GM11168 (cell line): ENCODE results near the gene EIF5.

ENCODE experiments used
- in situ Hi-C: fragments of 300-500 bp; cut with MboI; formaldehyde crosslinking; loops from one replicate; pipeline ENCODE4 v1.12.0; 2022; ENCODE audit warnings: low sequenced_read_pairs; ENCODE audit not compliant: unreplicated experiment

EIF5 gene

DNA sequence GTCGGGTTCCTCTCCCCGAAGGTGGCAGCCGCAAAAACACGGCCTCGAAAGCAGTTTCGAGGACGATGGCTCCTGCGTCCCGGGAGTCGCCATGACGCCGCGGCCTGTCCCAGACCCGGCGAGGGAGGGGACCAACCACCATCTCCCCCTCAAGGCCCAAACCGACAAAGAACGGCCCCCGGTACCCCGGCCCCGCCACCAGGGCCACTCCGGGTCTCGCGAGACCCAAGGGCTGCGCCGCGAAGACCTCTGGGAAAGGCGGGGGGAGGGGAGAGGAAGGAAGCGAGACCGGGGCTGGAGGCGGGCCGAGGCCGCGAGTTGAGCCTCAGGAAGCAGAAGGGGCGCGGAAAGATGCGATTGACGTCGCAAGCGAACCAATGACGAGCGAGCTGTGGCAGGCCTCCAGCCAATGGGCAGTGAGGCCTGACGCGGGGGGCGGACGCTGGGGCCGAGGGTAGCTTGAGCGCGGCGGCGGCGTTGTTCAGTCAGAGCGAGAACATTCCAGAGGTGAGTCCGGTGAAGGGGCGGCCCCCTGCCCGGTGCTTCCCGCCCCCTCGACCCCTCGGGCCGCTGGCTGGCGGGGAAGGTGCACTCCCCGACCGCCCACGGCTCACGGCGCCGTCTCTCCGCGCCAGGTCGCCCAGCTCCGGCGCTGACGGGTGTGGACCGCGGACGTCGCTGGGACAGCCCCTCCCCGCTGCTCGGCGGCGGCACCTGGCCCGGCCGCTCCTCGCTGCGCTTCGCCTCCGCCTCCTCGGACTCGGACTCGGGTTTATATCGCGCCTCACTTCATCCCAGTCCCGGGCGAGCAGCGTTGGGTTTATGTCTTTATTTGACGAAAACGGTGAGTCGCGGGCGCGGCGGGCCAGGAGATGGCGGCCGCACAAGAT is at the start of gene EIF5:
EIF5 (plus strand) TSS at position 484 of the 890 bp plus-strand sequence. CDS start 1,624 bp downstream, outside the sequence.
- in situ Hi-C loops, result no loop called here

DNA sequence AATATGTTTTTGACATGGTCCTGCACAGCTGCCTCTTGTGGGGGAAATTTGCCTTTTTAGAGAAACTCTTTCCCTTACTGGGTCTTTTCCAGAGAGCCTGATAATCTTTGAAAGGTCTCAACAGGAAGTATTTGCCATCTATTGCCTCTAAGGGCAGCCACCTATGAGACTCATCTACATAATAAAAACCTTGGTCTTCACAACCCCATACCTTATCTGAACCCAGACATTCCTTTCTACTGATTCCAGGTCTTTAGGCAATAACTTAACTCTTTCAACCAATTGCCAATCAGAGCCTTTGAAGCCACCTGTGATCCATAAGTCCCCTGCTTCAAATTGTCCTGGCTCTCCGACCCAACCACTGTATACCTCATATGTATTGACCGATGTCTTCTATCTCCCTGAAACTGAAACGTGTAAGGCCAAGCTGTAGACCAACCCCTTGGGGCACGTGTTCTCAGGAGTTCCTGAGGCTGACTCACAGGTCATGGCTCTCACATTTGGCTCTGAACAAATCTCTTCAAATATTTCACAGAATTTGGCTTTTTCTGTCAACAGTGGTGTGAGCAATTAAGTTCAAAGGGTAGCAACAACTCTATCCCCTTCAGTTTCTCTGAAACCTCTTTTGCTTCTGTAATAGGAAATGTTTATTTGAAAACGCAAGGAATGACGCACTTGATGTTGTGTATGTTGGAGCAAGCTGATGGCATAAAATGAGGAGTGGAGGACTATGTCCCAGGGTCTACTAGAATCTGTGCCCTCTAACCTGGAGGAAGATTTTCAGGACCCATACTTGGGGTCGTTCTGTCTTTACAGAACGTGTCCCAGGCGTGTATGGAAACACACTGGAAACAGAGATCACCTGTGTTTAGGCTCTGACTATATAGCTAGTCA is 49.2 kb upstream of the EIF5 start:
- in situ Hi-C loops, result loop anchor here (10.0 kb wide), 1 partner anchor 180 kb away; no protein-coding TSS in a partner anchor

DNA sequence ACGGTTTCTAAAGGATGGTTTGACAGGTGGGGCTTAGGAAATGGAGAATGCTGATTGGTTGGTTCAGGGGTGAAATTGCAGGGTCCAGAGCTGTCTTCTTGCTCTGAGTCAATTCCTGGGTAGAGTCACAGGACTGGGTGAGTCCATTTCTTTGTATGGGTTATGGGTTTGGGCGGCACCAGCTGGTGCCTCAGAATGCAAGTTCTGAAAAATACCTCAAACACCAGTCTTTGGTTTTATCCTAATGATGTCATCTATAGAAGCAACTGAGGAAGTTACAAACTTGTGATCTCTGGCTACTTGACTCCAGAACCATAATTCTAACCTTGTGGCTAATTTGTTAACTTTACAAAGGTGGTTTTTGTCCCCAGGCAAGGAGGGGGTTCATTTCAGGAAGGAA is 47.6 kb upstream of the EIF5 start:
- in situ Hi-C loops, result loop anchor here (10.0 kb wide), 1 partner anchor 182 kb away; no protein-coding TSS in a partner anchor

DNA sequence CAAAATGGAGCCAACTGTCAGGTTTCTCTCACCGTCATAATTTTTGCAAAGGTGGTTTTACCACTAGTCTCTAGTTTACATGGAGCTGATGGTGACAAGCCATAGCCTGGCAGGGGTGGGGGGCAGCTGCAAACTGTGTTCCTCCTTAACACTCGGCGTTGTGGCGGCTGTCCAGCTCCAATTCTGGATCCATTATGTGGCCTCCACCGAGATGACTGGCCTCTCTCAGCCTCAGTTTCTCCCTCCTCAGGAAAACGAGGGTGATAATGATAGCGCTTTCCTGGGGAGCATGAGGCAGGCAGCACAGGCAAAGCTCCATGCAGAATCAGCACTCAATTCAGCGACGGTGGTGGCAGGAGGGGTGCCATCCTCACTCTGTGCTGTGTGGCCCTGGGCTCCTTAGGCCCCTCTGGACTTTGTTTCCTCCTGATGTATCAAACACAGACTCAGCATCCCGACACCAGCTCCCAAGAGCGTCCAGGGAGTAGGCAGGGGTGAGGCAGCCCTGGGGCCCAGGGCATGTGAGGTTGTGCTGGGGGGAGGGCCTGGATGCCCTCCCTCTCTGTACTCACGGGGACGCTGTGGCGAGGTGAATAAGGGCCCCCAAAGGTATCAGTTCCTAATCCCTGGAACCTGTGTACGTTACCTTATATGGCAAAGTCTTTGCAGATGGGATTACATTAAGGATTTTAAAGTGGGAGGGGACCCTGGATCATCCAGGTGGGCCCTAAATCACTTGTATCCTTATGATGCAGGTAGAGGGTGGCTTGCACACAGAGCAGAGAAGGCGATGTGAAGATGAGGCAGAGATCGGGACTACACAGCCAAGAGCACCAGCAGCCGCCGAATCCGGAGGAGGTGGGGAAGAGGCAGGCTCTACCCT is 46.8 kb upstream of the EIF5 start:
- in situ Hi-C loops, result loop anchor here (10.0 kb wide), 1 partner anchor 182 kb away; no protein-coding TSS in a partner anchor

DNA sequence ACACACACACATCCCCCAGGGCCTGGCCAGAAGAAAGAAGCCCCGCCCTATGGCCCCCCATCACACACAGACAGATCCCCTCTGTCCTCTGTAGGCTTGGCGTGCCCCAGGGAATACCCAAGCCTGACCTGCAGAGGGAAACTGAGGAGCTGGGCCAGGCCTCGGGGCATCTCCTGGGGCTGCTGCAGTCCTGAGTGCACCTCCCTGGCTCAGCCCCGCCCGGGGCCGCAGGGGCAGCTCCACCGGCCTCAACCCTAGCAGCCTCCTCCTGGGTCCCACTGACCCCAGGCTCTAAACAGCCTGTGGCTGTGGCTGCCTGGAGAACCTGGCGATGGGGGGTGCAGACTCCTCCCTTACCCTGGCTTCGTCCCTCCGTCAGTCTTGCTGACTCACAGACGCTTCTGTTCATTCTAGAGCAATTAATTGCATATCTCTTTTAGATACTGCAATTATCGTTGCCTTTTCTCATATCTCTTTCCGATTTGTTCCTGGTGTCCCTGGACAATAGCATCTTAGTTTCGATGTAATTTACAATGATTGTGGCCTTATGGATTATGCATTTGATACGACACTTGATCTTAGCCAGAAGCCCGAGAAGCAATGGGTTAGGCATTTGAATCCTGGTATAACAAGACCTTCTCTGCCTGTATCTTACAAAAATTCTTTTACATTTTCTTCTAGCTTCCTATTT is 45.8 kb upstream of the EIF5 start:
- in situ Hi-C loops, result loop anchor here (10.0 kb wide), 1 partner anchor 183 kb away; no protein-coding TSS in a partner anchor

DNA sequence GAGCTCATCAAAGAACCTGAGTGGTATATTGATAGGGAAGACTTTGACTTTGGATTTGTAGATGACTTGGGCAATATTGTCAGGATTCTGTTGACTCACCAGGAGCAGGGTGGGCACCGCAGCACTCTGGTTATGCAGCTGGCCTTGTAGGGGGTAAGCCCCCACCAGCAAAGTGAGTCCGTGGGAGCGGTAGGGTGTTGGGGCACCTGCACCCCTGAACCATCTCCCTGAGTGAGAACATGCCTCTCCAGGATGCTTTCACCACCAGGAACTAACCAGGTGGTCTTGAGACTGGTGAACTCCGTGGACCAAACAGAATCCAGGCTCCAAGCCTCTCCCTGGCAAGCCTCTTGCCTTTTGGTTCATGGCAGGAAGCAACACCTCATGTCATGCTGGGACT is 44.0 kb upstream of the EIF5 start:
- in situ Hi-C loops, result no loop called here

DNA sequence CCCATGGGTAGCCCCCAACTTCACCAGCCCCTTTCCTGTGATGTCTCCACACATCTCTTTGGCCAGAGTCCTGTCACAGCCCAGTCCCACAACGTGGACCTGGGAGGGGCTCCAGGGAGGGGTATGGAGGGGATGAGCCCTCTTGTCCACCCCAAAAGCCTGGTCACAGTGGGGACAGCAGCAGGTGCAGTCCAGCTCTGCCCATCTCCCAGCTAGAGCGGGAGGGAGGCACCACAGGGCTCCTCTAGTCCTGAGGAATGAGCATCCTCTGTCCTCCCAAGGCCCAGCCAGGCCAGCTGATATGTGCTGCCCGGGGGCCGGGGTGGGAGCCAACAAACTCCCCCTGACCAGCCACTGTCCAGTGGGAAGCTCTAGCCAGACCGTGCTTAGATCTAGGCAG is 43.5 kb upstream of the EIF5 start:
- in situ Hi-C loops, result no loop called here

DNA sequence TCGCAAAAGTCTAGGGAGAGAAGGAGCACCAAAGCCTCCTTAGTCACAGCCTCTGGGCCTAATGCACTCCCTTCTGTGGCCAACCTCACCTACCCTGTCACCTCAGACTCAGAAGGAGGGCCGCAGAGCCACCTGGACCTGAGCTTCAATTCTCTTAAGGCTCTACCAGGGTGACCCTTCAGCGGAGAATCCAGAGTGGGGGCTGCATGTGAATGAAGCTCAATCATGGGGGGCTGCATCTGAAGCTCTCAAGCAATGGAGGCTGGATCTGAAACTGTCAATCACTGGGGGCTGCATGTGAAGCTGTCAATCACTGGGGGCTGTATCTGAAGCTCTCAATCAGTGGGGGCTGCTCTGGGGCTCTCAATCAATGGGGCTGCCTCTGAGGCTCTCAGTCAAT is 43.1 kb upstream of the EIF5 start:
- in situ Hi-C loops, result no loop called here

DNA sequence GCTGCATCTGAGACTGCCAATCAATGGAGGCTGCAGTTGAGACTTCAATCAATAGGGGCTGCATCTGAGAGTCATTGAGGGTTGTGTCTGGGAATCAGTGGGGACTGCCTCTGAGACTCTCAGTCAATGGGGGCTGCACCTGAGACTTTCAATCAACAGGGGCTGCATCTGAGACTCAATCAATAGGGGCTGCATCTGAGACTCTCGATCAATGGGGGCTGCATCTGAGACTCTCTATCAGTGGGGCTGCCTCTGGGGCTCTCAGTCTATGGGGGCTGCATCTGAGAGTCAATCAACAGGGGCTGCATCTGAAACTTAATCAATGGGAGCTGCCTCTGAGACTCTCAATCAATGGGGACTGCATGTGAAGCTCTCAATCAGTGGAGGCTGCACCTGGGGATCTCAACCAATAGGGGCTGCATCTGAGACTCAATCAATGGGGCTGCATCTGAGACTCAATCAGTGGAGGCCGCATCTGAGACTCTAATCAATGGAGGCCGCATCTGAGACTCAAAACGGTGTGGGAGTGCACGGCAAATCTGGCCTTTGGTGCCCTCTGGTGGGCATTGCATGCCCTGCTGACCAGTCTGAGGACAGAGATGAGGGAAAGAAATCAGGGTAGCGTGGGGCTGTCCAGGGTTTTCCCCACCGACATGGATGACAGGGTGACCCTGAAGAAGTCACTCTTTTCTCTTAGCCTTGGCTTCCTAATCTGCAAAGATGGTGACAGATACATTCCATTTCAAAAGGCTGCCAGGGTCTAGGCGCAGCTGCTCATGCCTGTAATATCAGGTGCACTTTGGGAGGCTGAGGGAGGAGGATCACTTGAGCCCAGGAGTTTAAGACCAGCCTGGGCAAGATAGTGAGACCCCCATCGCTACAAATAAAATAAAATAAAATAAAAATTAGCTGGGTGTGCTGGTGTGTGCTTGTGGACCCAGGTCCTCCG is 41.3 kb upstream of the EIF5 start:
- in situ Hi-C loops, result no loop called here

DNA sequence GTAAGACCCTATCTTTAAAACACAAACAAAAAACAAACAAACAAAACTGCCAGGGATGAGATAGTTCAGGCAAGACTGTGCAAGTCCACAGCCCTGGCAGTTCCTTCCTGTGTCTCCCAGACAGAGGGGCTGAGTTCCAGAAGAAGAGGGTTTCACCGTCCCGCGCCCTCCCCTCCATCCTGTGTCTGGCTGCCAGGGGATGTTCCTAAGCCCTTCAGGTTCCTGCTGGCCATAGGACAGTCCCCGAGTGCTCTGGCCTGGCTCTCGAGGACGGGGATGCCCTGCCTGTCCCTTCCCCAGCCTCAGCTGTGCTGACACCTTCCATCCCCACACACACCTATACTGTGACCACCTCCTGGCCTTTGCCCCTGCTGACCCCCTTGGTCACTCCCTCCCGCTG is 40.6 kb upstream of the EIF5 start:
- in situ Hi-C loops, result no loop called here

DNA sequence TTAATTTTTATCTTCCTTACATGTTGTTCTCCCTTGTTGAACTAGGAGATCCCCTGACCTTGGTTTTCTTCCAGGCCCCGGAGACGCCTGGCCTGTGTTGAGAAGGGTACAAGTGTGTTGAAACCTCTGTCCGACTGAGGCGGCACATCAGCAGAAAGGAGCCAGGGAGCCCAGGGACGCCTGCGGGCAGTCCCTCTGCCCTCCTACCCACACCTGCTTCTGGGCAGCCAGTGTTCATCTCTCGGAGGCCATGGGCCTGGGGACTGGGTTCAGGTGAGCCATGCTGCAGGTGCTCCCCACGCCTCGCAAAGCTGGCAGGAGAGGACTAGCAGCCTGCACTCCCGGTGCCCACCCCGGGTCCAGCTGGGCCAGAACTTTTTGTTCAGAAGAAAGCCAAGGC is 39.9 kb upstream of the EIF5 start:
- in situ Hi-C loops, result no loop called here

DNA sequence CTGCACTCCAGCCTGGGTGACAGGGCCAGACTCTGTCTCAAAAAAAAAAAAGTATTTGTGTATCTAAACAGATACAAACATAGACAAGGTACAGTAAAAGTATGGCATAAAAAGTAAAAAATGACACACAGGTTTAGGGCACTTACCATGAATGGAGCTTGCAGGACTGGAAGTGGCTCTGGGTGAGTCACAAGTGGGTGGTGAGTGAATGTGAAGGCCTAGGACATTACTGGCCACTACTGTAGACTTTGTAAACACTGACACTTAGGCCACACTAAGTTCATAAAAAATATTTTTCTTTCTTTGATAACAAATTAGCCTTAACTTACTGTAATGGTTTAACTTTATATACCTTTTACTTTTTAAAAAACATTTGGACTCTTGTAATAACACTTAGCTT is 38.0 kb upstream of the EIF5 start:
- in situ Hi-C loops, result no loop called here

DNA sequence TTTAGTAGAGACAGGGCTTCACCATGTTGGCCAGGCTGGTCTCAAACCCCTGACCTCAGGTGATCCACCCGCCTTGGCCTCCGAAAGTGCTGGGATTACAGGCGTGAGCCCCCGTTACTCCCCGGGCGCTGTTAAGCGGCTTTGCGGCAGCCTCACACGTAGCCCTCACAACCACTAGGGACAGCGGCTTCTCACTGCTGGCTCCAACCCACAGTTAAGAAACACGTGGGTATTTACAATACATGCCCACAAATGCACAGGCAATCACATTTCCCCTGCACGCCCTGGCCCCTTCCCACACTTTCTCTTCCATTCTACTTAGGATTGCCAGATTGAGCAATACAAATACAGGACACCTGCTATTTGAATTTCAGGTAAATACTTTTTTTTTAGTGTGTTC is 37.0 kb upstream of the EIF5 start:
- in situ Hi-C loops, result no loop called here

DNA sequence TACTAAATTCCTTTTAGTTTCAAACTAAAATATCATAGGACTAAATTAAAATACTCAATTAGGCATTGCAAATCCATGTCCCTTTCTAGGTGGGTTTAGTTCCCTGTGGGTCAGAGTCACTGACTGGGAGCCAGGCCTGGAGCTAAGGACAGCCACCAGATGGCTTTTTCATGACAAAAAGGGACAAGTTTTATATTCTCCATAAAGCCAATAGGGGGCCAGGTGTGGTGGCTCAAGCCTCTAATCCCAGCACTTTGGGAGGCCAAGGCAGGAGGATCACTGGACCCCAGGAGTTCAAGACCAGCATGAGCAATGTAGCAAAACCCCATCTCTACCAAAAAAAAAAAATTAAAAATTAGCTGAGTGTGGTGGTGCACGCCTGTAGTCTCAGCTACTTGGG is 35.4 kb upstream of the EIF5 start:
- in situ Hi-C loops, result no loop called here

DNA sequence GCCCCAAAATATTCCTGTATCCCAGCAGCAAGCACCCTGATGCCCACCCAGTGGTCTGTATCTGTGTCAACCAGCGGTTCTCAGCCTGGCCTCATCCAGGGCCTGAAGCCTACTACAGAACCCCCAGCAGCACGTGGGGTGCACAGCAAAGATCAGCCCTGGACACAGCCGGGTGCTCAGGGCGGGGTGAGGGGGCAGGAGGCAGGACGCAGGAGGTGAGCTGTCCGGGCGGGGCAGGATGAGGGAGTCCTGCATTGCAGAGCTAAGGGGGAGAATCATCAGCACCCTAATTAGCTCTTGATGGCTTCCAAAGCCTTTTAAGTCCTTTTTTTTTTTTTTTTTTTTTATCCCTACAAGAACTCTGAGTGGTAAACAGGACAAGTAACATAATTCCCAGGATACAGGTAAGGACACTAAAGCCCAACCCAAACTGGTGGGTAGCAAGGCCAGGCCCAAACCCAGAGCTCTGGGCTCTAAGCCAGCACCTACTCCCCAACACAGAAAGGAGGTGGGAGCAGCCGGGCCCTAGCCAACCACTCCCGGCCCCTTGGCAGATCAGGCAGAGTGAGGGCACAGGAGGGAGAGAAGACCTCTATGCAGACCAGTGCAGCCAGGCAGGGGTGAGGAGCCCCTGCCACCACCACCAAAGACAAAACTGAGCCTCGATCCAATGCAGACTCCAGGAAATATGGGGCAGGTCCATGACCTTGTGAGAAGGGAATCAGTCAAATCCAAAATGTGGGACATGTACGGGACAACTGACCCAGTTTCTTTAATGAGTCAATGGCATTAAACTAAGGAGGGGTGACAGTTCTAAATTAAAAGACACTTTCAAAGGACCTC is 32.3 kb upstream of the EIF5 start:
- in situ Hi-C loops, result no loop called here

DNA sequence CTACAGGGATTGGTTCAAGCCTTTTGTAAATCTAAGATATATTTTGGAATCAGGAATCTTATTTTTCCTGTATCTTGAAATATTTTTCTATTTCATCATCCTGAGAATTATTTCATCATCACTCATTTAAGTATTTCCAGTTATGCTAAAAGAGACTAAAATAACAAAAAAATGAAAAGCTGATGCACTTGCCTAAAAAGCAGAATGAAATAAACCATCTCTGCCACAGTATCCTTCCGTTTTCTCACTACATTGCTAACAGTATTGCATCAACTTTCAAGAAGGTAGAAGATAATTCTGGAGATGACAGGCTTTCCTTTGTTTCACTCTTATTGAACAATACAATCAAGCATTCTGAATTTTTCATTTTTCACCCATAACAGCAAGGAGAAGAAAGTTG is 31.1 kb upstream of the EIF5 start:
- in situ Hi-C loops, result no loop called here

DNA sequence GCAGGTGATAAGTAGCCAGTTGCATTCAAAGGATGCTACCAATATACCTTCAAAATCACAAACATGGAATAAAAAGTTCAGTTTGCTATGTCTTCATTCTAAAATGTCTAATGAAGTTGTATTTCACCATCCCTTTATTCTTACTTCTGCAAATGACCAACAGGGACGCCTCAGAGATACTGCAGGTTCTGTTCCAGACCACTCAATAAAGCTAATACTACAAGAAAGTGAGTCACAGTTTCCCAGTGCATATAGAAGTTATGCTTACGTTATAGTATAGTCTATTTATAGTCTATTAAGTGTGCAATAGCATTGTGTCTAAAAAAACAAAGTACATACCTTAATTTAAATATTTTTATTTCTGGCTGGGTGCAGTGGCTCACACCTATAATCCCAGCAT is 29.3 kb upstream of the EIF5 start:
- in situ Hi-C loops, result no loop called here
